Measurements from ENCODE around the gene GRID1.

GRID1 gene

GRCh38 chr10:86148117-86148516 is 218.5 kb downstream of the GRID1 start:
- Mint-ChIP-seq H3K36me3 (no peaks in the 10 kb centered on the region), H3K27me3 (no peaks in the 10 kb centered on the region), H3K4me1 (ENCODE audit: low read depth) (no peaks in the 10 kb centered on the region), H3K9me3 (ENCODE audit: low read depth) (no peaks in the 10 kb centered on the region), H3K4me3 (no peak overlapping the region), H3K27ac (no peak overlapping the region)

GRCh38 chr10:86144301-86144700 is 222.3 kb downstream of the GRID1 start:
- no peaks in the 10 kb centered on the region for H3K36me3 Mint-ChIP-seq
- H3K27ac Mint-ChIP-seq, result no peak overlapping the region
- H3K4me3 Mint-ChIP-seq, result no peak overlapping the region
- H3K27me3 Mint-ChIP-seq, result no peaks in the 10 kb centered on the region
- H3K9me3 Mint-ChIP-seq (ENCODE audit: low read depth), result no peaks in the 10 kb centered on the region
- H3K4me1 Mint-ChIP-seq (ENCODE audit: low read depth), result no peaks in the 10 kb centered on the region

- Mint-ChIP-seq H3K27me3 (no peaks in the 10 kb centered on the region), H3K27ac (no peak overlapping the region), H3K4me1 (ENCODE audit: low read depth) (no peaks in the 10 kb centered on the region), H3K36me3 (no peaks in the 10 kb centered on the region), H3K9me3 (ENCODE audit: low read depth) (no peaks in the 10 kb centered on the region), H3K4me3 (no peak overlapping the region)
These were observed 224.7 kb downstream of the GRID1 start for GRCh38 chr10:86141896-86142295.

- Mint-ChIP-seq H3K4me1 (ENCODE audit: low read depth) (no peaks in the 10 kb centered on the region), H3K4me3 (no peak overlapping the region), H3K9me3 (ENCODE audit: low read depth) (no peaks in the 10 kb centered on the region), H3K27ac (no peak overlapping the region), H3K27me3 (no peaks in the 10 kb centered on the region), H3K36me3 (no peaks in the 10 kb centered on the region)
These were observed 227.4 kb downstream of the GRID1 start for GRCh38 chr10:86139066-86139657.

DNA sequence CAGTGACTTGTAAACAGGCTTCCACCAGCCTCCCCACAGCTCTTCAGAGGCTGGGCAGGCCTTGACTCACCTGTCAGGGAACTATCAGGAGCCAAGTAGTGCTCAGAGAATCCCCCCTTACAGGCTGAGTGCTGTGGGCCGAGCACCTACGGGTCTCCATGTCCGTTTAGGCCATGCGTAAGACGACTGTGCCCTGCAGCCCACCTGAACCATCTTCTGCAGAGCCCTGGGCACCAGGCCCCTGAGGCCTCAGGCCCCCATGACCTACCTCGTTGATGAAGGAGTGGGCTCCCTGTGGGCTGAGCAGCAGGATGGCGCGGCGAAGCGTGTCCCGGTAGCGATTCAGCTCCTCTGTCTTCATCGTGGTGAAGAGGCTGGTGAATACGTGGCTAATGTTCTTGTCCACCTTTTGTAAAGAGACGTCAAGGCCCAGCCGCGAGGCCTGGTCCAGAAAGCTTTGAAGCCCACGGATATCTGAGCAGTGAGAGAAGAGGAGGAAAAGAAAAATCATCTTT is 228.0 kb downstream of the GRID1 start:
- no peaks in the 10 kb centered on the region for H3K36me3 Mint-ChIP-seq
- H3K27ac Mint-ChIP-seq, result no peak overlapping the region
- no peaks in the 10 kb centered on the region for H3K27me3 Mint-ChIP-seq

GRCh38 chr10:86137561-86137960 is 229.0 kb downstream of the GRID1 start:
- Mint-ChIP-seq H3K27me3 (no peaks in the 10 kb centered on the region), H3K4me1 (ENCODE audit: low read depth) (no peaks in the 10 kb centered on the region), H3K9me3 (ENCODE audit: low read depth) (no peaks in the 10 kb centered on the region), H3K4me3 (no peak overlapping the region), H3K27ac (no peak overlapping the region), H3K36me3 (no peaks in the 10 kb centered on the region)

More for the DNA sequence above, 228.0 kb downstream of the GRID1 start:
- H3K4me1 Mint-ChIP-seq (ENCODE audit: low read depth), result no peaks in the 10 kb centered on the region
- H3K4me3 Mint-ChIP-seq, result no peak overlapping the region
- H3K9me3 Mint-ChIP-seq (ENCODE audit: low read depth), result no peaks in the 10 kb centered on the region

- no peaks in the 10 kb centered on the region for H3K4me1 Mint-ChIP-seq (ENCODE audit: low read depth)
- no peaks in the 10 kb centered on the region for H3K9me3 Mint-ChIP-seq (ENCODE audit: low read depth)
- no peak overlapping the region for H3K27ac Mint-ChIP-seq
- no peaks in the 10 kb centered on the region for H3K27me3 Mint-ChIP-seq
- H3K36me3 Mint-ChIP-seq, result no peaks in the 10 kb centered on the region
- no peak overlapping the region for H3K4me3 Mint-ChIP-seq
These were observed 229.7 kb downstream of the GRID1 start for GRCh38 chr10:86136934-86137333.

DNA sequence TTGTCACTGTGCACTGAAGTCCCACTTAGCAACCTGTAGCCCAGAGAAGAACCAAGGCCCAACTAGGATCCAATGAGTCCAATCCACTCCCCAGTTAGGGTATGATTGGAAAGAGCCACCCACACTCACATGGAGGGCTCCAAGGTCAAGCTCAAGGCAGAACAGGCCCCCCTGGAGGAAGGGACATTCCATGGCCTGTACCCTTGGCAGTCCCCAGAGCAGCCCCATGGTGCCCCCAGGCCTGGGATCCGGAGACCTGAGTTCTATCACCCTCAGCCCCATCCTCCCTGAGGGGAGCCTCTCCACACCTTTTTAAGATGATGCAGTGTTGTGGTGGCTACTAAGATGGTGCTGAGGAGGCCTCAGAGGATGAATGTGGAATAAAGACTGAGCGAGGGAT is 231.4 kb downstream of the GRID1 start:
- H3K4me3 Mint-ChIP-seq, result no peak overlapping the region

DNA sequence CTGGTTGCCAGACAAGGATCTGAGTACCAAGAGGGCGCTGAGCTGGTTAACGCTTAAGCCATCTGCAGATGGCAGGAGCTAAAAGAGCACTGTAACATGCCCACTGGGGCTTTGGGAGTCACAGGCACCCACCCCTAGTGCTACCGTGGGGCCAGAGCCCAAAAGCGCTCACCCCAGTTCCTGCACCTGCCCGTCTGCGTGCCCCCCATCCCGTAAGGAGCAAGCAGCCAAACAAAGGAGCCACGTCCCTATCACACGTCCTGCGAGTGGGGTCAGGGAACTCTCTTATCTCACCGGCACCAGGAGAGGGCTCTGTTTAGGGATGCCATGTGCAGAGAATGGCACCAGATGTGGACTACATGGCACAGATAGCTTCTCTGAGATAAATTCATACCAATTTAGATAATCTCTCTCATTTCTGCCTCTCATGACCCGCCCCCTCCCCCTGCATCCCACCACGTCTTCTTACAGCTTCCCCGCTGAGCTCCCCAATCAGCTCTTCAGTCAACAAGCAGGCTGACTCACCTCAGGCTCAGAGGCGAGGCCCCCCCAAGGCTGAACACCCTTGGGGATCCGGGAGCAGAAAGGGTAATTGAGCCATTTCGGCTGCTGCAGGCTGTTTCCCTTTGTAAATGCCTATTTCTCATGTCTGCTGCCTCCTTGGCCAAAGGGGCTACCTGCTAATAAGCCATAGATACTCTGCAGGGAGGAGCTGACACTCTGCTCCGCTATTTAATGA is 235.7 kb downstream of the GRID1 start:
- H3K4me1 Mint-ChIP-seq (ENCODE audit: low read depth), result no peaks in the 10 kb centered on the region
- no peak overlapping the region for H3K27ac Mint-ChIP-seq
- no peaks in the 10 kb centered on the region for H3K27me3 Mint-ChIP-seq
- H3K9me3 Mint-ChIP-seq (ENCODE audit: low read depth), result no peaks in the 10 kb centered on the region
- H3K4me3 Mint-ChIP-seq, result no peak overlapping the region
- no peaks in the 10 kb centered on the region for H3K36me3 Mint-ChIP-seq

More for the DNA sequence above, 231.4 kb downstream of the GRID1 start:
- Mint-ChIP-seq H3K9me3 (ENCODE audit: low read depth) (no peaks in the 10 kb centered on the region), H3K36me3 (no peaks in the 10 kb centered on the region), H3K27me3 (no peaks in the 10 kb centered on the region), H3K4me1 (ENCODE audit: low read depth) (no peaks in the 10 kb centered on the region), H3K27ac (no peak overlapping the region)

GRCh38 chr10:86130041-86130440 is 236.6 kb downstream of the GRID1 start:
- no peaks in the 10 kb centered on the region for H3K27me3 Mint-ChIP-seq
- no peaks in the 10 kb centered on the region for H3K9me3 Mint-ChIP-seq (ENCODE audit: low read depth)
- H3K36me3 Mint-ChIP-seq, result no peaks in the 10 kb centered on the region

GRCh38 chr10:86128360-86128759 is 238.2 kb downstream of the GRID1 start:
- Mint-ChIP-seq H3K4me1 (ENCODE audit: low read depth) (no peaks in the 10 kb centered on the region), H3K27ac (no peak overlapping the region), H3K27me3 (peaks cover 3% of the 10 kb centered on the region), H3K36me3 (no peaks in the 10 kb centered on the region), H3K4me3 (no peak overlapping the region), H3K9me3 (ENCODE audit: low read depth) (no peaks in the 10 kb centered on the region)

More at GRCh38 chr10:86130041-86130440, 236.6 kb downstream of the GRID1 start:
- Mint-ChIP-seq H3K4me3 (no peak overlapping the region), H3K4me1 (ENCODE audit: low read depth) (no peaks in the 10 kb centered on the region), H3K27ac (no peak overlapping the region)

GRCh38 chr10:86127274-86127819 is 239.2 kb downstream of the GRID1 start:
- Mint-ChIP-seq H3K4me3 (no peak overlapping the region), H3K27ac (no peak overlapping the region), H3K36me3 (no peaks in the 10 kb centered on the region), H3K9me3 (ENCODE audit: low read depth) (no peaks in the 10 kb centered on the region), H3K27me3 (peaks cover 3% of the 10 kb centered on the region), H3K4me1 (ENCODE audit: low read depth) (no peaks in the 10 kb centered on the region)

- Mint-ChIP-seq H3K9me3 (ENCODE audit: low read depth) (no peaks in the 10 kb centered on the region), H3K4me3 (no peak overlapping the region), H3K27ac (no peak overlapping the region), H3K36me3 (no peaks in the 10 kb centered on the region), H3K4me1 (ENCODE audit: low read depth) (no peaks in the 10 kb centered on the region), H3K27me3 (peaks cover 3% of the 10 kb centered on the region)
These were observed 241.9 kb downstream of the GRID1 start for GRCh38 chr10:86124734-86125133.

GRCh38 chr10:86123715-86124114 is 242.9 kb downstream of the GRID1 start:
- H3K4me1 Mint-ChIP-seq (ENCODE audit: low read depth), result no peaks in the 10 kb centered on the region
- no peaks in the 10 kb centered on the region for H3K36me3 Mint-ChIP-seq
- no peaks in the 10 kb centered on the region for H3K9me3 Mint-ChIP-seq (ENCODE audit: low read depth)
- peaks cover 3% of the 10 kb centered on the region for H3K27me3 Mint-ChIP-seq
- no peak overlapping the region for H3K27ac Mint-ChIP-seq
- H3K4me3 Mint-ChIP-seq, result no peak overlapping the region

DNA sequence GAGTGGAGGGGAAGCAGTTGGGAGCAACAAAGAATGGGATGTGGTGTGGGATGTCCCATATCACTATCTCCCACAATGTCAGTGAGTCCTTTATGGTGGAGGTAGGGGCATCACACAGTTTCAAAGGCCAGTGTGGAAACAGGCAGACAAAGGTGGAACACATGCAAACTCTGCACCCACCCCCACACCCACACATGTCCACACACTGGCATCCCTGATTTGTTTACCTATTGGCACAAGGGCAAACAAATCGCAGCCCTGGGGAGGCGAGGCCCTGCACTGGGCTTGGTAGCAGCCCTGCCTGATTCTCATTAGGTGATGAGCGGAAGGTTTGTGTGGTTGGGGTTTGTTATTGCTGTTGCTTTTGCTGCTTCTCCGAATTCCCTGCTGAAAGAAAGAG is 243.3 kb downstream of the GRID1 start:
- Mint-ChIP-seq H3K4me1 (ENCODE audit: low read depth) (no peaks in the 10 kb centered on the region), H3K36me3 (no peaks in the 10 kb centered on the region), H3K27me3 (peaks cover 3% of the 10 kb centered on the region), H3K9me3 (ENCODE audit: low read depth) (no peaks in the 10 kb centered on the region), H3K4me3 (no peak overlapping the region), H3K27ac (no peak overlapping the region)

Measured in activated naive CD8-positive, alpha-beta T cell (primary cell).